22Rv1 (cell line): ENCODE results near the gene TCEA3.

Source experiments
- H3K27ac ChIP-seq: fragments of 450-650 bp; 2 replicates; pipeline ENCODE4 v1.5.1; 2017
- ZFX ChIP-seq: fragments of 450-650 bp; IDR thresholded peaks from 2 replicates; pipeline ENCODE4 v1.6.1; 2017; ENCODE audit warnings: antibody characterized with exemption, borderline replicate concordance
- TF ChIP-seq, protein P1 (sequence below): fragments of 450-650 bp; IDR thresholded peaks from 2 replicates; pipeline ENCODE4 v1.5.1; 2017; ENCODE audit warnings: mild to moderate bottlenecking

The TCEA3 gene

DNA sequence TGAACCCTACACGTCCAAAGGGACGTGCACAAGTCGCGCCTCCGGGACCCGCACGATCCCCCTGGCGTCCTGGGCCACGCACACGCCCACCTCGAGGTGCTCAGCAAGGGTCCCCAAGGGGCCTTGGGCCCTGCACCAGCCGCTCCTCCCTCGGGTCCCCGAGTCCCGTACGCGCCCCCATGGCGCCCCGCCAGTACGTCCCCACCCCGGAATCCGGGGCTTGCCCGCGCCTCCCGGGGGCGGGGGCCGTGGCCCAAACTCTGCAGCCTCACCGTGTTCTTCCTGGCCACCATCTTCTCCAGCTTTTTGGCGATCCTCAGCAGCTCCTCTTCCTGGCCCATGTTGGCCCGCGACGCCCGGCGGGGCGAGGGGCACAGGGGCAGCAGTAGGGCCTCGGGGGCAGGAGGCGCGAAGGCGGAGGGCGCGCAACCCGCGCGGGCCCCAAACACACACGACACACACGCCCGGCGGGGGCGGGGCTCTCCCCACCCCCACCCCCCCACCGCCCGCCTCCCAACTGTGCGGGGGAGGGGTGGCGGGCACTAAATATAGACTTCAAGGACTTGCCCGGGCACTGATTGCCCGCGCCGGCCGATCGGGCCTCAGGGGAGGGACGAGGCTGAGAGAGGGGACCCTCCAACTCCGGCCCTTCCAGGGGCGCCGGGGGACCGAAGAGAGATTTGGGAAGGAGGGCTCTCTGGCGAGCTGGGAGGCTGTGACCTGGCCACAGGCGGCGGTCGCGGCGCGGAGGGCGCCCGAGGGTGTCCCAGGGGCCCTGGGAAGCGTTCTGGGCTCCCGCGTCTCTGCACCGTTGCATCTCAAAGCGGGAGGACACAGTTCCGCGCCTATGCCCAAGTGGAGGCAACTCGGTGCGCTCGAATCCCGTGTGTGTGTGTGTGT, at the start of gene TCEA3:
TCEA3 (minus strand) TSS at position 456 of the 900 bp plus-strand sequence; CDS start at position 341, 115 bp downstream.
- TF ChIP-seq, protein P1, sequence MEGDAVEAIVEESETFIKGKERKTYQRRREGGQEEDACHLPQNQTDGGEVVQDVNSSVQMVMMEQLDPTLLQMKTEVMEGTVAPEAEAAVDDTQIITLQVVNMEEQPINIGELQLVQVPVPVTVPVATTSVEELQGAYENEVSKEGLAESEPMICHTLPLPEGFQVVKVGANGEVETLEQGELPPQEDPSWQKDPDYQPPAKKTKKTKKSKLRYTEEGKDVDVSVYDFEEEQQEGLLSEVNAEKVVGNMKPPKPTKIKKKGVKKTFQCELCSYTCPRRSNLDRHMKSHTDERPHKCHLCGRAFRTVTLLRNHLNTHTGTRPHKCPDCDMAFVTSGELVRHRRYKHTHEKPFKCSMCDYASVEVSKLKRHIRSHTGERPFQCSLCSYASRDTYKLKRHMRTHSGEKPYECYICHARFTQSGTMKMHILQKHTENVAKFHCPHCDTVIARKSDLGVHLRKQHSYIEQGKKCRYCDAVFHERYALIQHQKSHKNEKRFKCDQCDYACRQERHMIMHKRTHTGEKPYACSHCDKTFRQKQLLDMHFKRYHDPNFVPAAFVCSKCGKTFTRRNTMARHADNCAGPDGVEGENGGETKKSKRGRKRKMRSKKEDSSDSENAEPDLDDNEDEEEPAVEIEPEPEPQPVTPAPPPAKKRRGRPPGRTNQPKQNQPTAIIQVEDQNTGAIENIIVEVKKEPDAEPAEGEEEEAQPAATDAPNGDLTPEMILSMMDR: no peak
- no peak for TF ChIP-seq ZFX
- peak within 1 kb of the TSS; percentile 77 for H3K27ac ChIP-seq

DNA sequence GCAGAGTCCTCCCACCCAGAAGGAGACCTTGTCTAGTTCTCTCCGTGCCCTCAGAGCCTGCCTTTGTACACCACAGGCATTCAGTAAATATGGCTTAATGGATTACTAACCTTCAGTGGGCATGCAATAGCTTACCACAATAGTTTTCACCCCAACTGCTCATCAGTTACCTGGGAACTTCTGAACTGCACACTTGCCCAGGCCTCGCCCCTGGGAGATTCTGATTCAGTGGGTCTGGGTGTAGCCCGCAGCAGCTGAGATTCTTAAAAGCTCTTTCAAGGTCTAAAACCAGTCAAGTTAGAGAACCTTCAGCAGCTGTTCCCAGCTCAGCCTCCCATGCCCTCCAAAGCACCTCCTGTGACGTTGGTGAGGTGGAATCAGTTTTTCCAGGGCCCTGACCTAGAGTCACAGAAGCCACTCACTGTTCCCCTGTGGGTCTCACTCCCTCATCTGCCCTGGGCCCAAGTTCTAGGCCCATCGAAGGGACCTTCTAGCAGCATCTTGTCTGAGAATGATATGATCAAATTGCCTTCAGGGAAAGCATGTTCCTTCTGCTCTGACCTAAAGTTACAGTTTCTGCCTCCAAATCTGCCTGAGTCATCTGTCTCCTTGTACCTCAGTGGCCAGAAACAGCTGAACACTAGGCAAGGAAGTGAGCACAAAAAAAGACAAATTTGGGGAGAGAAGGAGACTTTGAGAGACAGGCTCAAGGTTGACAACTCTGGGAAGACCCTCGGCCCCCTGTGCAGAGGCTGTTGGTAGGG, 48.7 kb upstream of the TCEA3 start:
- TF ChIP-seq ZFX: no peak
- TF ChIP-seq, protein P1: no peak
- H3K27ac ChIP-seq: no peak overlapping the region

DNA sequence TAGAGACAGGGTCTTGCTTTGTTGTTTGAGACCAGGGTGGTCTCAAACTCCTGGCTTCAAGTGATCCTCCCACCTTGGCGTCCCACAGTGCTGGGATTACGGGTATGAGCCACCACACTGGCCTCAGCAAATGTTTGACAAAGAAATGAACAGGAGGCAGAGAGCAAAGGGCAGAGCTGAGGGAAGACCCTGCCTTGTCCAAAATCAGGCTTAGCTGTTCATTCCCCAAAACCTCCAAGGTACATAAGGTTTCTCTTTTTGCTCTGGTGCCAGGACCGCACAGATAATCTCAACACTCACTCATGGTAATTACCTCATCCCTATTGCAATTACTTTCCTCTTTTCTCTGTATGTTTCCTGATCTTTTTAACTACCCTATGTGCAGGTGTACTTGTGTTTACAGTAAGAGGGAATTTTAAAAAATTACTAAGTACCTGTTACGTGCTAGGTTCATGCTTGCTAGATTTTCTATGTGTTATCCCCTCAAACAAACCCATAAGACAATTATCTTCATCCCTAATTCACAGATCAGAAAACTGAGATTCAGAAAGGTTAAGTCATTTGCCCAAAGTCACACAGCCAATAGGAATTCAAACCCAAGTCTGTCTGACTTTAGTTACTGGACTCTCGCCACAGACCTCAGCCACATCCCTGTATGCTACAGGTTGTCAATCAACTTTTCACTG, 47.9 kb upstream of the TCEA3 start:
- no peak for TF ChIP-seq ZFX
- TF ChIP-seq, protein P1: no peak
- no peak overlapping the region for H3K27ac ChIP-seq

DNA sequence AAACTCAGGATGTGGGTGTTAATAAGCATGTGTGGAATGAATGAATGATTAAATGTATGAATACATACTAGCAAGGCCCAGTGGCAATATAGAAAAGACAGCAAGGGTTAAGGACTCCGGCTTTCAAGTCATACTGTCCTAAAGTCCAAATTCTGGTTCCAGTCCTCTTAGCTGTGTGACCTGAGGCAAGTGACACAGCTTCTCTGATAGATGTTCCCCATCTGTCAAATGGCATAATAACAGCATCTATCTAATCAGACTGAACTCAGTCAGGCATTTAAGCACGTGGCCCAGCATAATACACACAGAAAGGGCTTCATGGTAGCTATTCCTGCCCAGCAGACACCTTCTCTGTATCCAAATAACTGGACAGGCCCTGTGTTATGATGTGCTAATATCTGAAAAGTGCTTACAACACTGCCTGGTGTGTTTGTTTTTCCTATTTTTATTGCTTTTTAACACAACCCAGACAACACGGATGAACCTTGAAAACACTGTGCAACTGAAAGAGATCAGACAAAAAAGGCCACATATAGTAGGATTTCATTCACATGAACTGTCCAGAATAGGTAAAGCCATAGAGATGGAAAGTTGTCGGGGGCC, 47.0 kb upstream of the TCEA3 start:
- no peak overlapping the region for H3K27ac ChIP-seq
- TF ChIP-seq, protein P1: no peak
- TF ChIP-seq ZFX: no peak

DNA sequence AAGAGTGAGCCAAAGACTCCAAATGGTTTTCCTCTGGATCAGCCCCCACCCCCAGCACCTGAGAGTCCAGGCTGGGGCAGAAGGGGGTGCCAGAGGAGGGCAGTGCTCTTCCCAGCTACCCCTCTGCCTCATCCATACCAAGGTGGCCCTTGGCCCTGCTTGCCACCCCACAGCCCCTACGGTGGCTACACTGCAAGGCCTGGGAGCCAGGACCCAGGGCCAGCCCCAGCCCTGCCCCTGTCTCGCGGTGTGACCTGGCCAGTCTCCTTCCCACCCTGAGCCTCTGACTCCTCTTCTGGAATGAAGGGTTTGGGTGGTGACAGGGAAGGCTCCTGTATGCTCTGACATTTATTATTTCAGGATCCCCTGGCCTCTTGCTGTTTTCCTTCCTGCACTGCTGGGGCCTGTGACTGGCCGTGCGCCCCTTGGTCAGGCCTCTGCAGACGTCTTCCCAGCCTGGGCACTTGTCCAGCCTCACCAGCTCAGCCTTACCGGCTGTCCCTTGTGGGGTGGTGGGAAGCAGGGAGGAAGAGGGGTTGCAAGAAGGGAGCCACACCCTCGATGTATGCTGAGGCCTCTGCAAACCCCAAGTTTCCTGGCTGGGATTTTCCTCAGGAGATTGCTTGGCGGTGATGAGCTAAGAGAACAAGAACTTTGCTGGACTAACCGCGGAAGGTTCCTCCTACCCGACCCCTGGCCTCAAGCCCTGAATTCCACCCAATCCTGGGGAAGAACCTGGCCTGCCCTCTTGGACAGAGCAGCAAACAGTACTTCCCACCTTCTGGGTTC, 45.9 kb upstream of the TCEA3 start:
- TF ChIP-seq, protein P1: no peak
- TF ChIP-seq ZFX: no peak
- no peak overlapping the region for H3K27ac ChIP-seq

DNA sequence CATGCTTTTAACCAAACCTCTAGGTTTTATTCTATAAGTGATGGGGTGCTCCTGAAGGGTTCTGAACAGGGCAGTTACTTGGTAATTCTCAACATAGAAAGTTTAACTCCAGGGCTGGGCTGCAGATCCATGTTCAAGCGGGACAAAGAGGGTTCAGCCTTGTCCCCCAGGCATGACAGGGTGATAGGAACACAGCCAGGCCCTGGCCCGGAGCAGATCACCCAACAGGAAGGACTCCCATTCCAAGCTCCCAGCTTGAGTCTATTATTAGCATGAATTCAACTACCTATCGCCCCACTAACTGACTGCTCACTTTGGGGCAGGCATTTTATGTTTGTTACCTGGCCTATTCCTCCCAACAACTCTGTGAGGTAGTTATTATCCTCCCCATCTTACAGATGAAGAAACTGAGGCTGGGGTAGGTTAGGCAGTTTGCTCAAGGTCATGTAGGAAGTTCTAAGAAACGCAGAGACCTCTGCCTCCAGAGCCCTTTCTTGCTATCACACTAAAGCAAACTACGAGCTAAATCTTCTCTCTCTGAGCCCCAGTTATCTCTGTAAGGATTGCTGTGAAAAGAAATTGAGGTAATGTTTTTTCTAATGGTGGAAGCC, 44.9 kb upstream of the TCEA3 start:
- no peak for TF ChIP-seq ZFX
- TF ChIP-seq, protein P1: no peak
- H3K27ac ChIP-seq: no peak overlapping the region
